Cardiac muscle cell (in vitro differentiated cells and primary cell): ENCODE results near the gene ACE2. TPM values are rescaled to one million over a fixed set of nuclear protein-coding genes. Genes with fewer than 3 reads are reported as not detected.

ENCODE experiments used
- DNase-seq, 2 donors: peaks; one replicate each; pipeline versions ENCODE4 v3.0.0 to v3.0.0-alpha.2; 2010 to 2017; ENCODE audit warnings: low read depth in 1 of 2, low spot score in 1 of 2
- H3K27ac ChIP-seq: fragments of 200-600 bp; sonication (generic); 2 replicates; pipeline ENCODE4 v1.5.1; 2016
- H3K27me3 ChIP-seq: fragments of 200-600 bp; sonication (generic); 2 replicates; pipeline ENCODE4 v1.6.0; 2016; ENCODE audit warnings: control low read depth
- H3K36me3 ChIP-seq: fragments of 200-600 bp; sonication (generic); 2 replicates; pipeline ENCODE4 v1.5.1; 2016; ENCODE audit warnings: control low read depth
- H3K4me1 ChIP-seq: fragments of 200-600 bp; sonication (generic); 2 replicates; pipeline ENCODE4 v1.8.1; 2017; ENCODE audit warnings: low read depth, mild to moderate bottlenecking, mixed run types
- H3K4me3 ChIP-seq: fragments of 200-600 bp; sonication (generic); 2 replicates; pipeline ENCODE4 v1.5.1; 2016; ENCODE audit warnings: mild to moderate bottlenecking
- H3K9me3 ChIP-seq: fragments of 200-600 bp; sonication (generic); 2 replicates; pipeline ENCODE4 v1.5.1; 2017; ENCODE audit warnings: low read depth, mild to moderate bottlenecking, control low read depth
- CTCF ChIP-seq: IDR thresholded peaks from 2 replicates; pipeline ENCODE4 v1.5.1; 2012; ENCODE audit warnings: low read depth, mild to moderate bottlenecking, low read length
- polyA plus RNA-seq: library from polyadenylated mRNA; unstranded; fragments of >200 nt; fragmentation: Nextera tagmentation; extraction: Ambion mirVana; gene quantifications from 2 replicates; pipeline ENCODE4 v1.2.1, GENCODE V29; 2016
- total RNA-seq: library from RNA; depleted of rRNA; stranded (reverse); fragments of >200 nt; gene quantifications from 2 replicates; pipeline ENCODE4 v1.2.3, GENCODE V29; 2016

ACE2 gene
- total and polyA plus RNA-seq, 2 experiments from 2014 or later = 0.74 to 1.6 TPM

- Histone ChIP-seq H3K36me3 (no peaks in the 10 kb centered on the region), H3K4me3 (no peak overlapping the region), H3K4me1 (no peaks in the 10 kb centered on the region), H3K9me3 (no peaks in the 10 kb centered on the region), H3K27ac (no peak overlapping the region), H3K27me3 (no peaks in the 10 kb centered on the region)
- no peak for DNase-seq
- TF ChIP-seq CTCF = no peak
Measured at GRCh38 chrX:15547356-15547755, 53.4 kb downstream of the ACE2 start.

- Histone ChIP-seq H3K4me3 (no peak overlapping the region), H3K27ac (no peak overlapping the region), H3K9me3 (no peaks in the 10 kb centered on the region), H3K36me3 (no peaks in the 10 kb centered on the region), H3K4me1 (no peaks in the 10 kb centered on the region), H3K27me3 (no peaks in the 10 kb centered on the region)
- peak in 1 of 2 donors; percentile 38 for DNase-seq
- TF ChIP-seq CTCF = no peak
Measured at GRCh38 chrX:15546745-15547144, 54.0 kb downstream of the ACE2 start.

GRCh38 chrX:15530318-15530717 lies 70.4 kb downstream of the ACE2 start:
- Histone ChIP-seq H3K4me1 (peaks cover 2% of the 10 kb centered on the region), H3K36me3 (no peaks in the 10 kb centered on the region), H3K27me3 (no peaks in the 10 kb centered on the region), H3K9me3 (no peaks in the 10 kb centered on the region), H3K4me3 (no peak overlapping the region), H3K27ac (no peak overlapping the region)
- TF ChIP-seq CTCF = no peak
- no peak for DNase-seq

- no peak for TF ChIP-seq CTCF
- no peaks in the 10 kb centered on the region for H3K27me3 ChIP-seq
- H3K4me1 ChIP-seq = peaks cover 11% of the 10 kb centered on the region
- H3K9me3 ChIP-seq = no peaks in the 10 kb centered on the region
- no peak for DNase-seq
- H3K4me3 ChIP-seq = no peak overlapping the region
- H3K27ac ChIP-seq = no peak overlapping the region
- no peaks in the 10 kb centered on the region for H3K36me3 ChIP-seq
Measured at GRCh38 chrX:15529165-15529564, 71.6 kb downstream of the ACE2 start.

- no peaks in the 10 kb centered on the region for H3K9me3 ChIP-seq
- no peaks in the 10 kb centered on the region for H3K27me3 ChIP-seq
- no peak overlapping the region for H3K4me3 ChIP-seq
- peaks cover 12% of the 10 kb centered on the region for H3K4me1 ChIP-seq
- no peak overlapping the region for H3K27ac ChIP-seq
- no peaks in the 10 kb centered on the region for H3K36me3 ChIP-seq
- TF ChIP-seq CTCF = no peak
- DNase-seq = no peak
Measured at GRCh38 chrX:15525664-15526416, 74.9 kb downstream of the ACE2 start.
